HCT116 (cell line): ENCODE measurements around the gene MAP2K5. TPM values are rescaled to one million over a fixed set of nuclear protein-coding genes. Genes with fewer than 3 reads are reported as not detected.

Experiments
- ATAC-seq: fragments of 200-7000 bp; cut with Tn5 transposase; 2 replicates; pipeline ENCODE4 v1.9.1; 2020; ENCODE audit warnings: mild to moderate bottlenecking, moderate library complexity
- BruUV-seq: library from RNA; stranded (reverse); fragments of 400-500 nt; replicated peaks from 2 replicates; lab custom pipeline; 2021; lab: Mats Ljungman, UMichigan
- CTCF ChIA-PET: fragments of 300-600 bp; sonication (Branson Sonifier 250); formaldehyde crosslinking; loops from one replicate; lab custom pipeline; 2021; ENCODE audit warnings: antibody characterized with exemption; lab: Charles Lee
- POLR2A ChIA-PET: fragments of 300-600, 350-600 bp; sonication (Branson Sonifier 250); formaldehyde crosslinking; loops from one replicate; lab custom pipeline; 2021; ENCODE audit warnings: antibody characterized with exemption; lab: Charles Lee
- RAD21 ChIA-PET, 2 experiments: fragments of 300-600 bp; sonication (Branson Sonifier 250); formaldehyde crosslinking; loops; one replicate each; lab custom pipeline; 2023; ENCODE audit warnings: low total read pairs in 2 of 2; ENCODE audit not compliant: uncharacterized antibody in 2 of 2, unreplicated experiment in 2 of 2, low non-redundant PET in 1 of 2; lab: Charles Lee
- DNase-seq: peaks from one replicate; pipeline ENCODE4 v3.0.0-alpha.2; 2010; ENCODE audit warnings: low read depth, low spot score
- H2AFZ ChIP-seq: fragments of 200-600 bp; shearing (Covaris generic), sonication (generic); 2 replicates; pipeline ENCODE4 v1.6.1; 2017; ENCODE audit warnings: low read depth, mixed run types, mixed read lengths, antibody characterized with exemption, low read length; ENCODE audit not compliant: poor library complexity, severe bottlenecking
- H3K27ac ChIP-seq: 2 replicates; pipeline ENCODE4 v1.5.1; 2012; ENCODE audit warnings: low read depth, low read length
- H3K27me3 ChIP-seq: fragments of 200-600 bp; sonication (generic); 2 replicates; pipeline ENCODE4 v1.6.1; 2016; ENCODE audit warnings: mixed run types, low read length, mixed read lengths; ENCODE audit not compliant: insufficient read depth
- H3K36me3 ChIP-seq, 2 experiments: fragments of 200-500 bp in 1 of 2; fragments of 200-600 bp in 1 of 2; sonication (Bioruptor generic) in 1 of 2; sonication (generic) in 1 of 2; 2 replicates each; pipeline versions ENCODE4 v1.5.1 to v1.6.1; 2014 to 2016; ENCODE audit warnings: low read length in 2 of 2, inconsistent platforms in 1 of 2, mixed read lengths in 1 of 2, mixed run types in 1 of 2; ENCODE audit not compliant: insufficient read depth in 2 of 2, control insufficient read depth in 1 of 2
- H3K4me1 ChIP-seq, 2 experiments: fragments of 200-600 bp in 1 of 2; sonication (generic) in 1 of 2; 2 replicates each; pipeline versions ENCODE4 v1.5.1 to v1.6.1; 2012 to 2017; ENCODE audit warnings: low read length in 2 of 2, inconsistent platforms in 1 of 2, mild to moderate bottlenecking in 1 of 2, mixed read lengths in 1 of 2, mixed run types in 1 of 2, moderate library complexity in 1 of 2; ENCODE audit not compliant: insufficient read depth in 2 of 2, control insufficient read depth in 1 of 2
- H3K4me2 ChIP-seq: fragments of 200-600 bp; sonication (generic); 2 replicates; pipeline ENCODE4 v1.6.1; 2017; ENCODE audit warnings: mixed run types, low read length, mixed read lengths
- H3K4me3 ChIP-seq, 2 experiments: fragments of 200-600 bp in 1 of 2; sonication (generic) in 1 of 2; replicated peaks in 1 of 2; 2 replicates each; pipeline ENCODE4 v1.5.1; 2011 to 2016; ENCODE audit warnings: low read length in 2 of 2, control low read depth in 1 of 2, low read depth in 1 of 2, mild to moderate bottlenecking in 1 of 2, mixed read lengths in 1 of 2, mixed run types in 1 of 2
- H3K79me2 ChIP-seq: fragments of 200-600 bp; sonication (generic); 2 replicates; pipeline ENCODE4 v1.6.1; 2017; ENCODE audit warnings: mild to moderate bottlenecking, mixed run types, low read length, moderate library complexity, mixed read lengths; ENCODE audit not compliant: insufficient read depth
- H3K9ac ChIP-seq: fragments of 200-600 bp; sonication (generic); 2 replicates; pipeline ENCODE4 v1.6.1; 2016; ENCODE audit warnings: low read length, mixed read lengths
- H3K9me2 ChIP-seq: fragments of 200-600 bp; sonication (generic), shearing (Covaris generic); 2 replicates; pipeline ENCODE4 v1.6.1; 2017; ENCODE audit warnings: mixed run types, mild to moderate bottlenecking, moderate library complexity; ENCODE audit not compliant: insufficient read depth
- H3K9me3 ChIP-seq, 2 experiments: fragments of 200-500 bp in 1 of 2; fragments of 200-600 bp in 1 of 2; sonication (Bioruptor generic) in 1 of 2; sonication (generic) in 1 of 2; 2 replicates each; pipeline ENCODE4 v1.6.1; 2014 to 2017; ENCODE audit warnings: low read length in 2 of 2, mixed read lengths in 2 of 2, inconsistent platforms in 1 of 2, low read depth in 1 of 2, mild to moderate bottlenecking in 1 of 2, mixed run types in 1 of 2, moderate library complexity in 1 of 2; ENCODE audit not compliant: control insufficient read depth in 1 of 2, insufficient read depth in 1 of 2
- H4K20me1 ChIP-seq: fragments of 200-600 bp; sonication (generic), shearing (Covaris generic); 2 replicates; pipeline ENCODE4 v1.6.1; 2017; ENCODE audit warnings: mixed run types, mild to moderate bottlenecking, moderate library complexity; ENCODE audit not compliant: insufficient read depth
- ATF3 ChIP-seq: IDR thresholded peaks from 2 replicates; pipeline ENCODE4 v1.6.1; 2012
- JUND ChIP-seq: IDR thresholded peaks from 2 replicates; pipeline ENCODE4 v1.6.1; 2012
- POLR2A ChIP-seq: IDR thresholded peaks from 2 replicates; pipeline ENCODE4 v1.7.0; 2011; ENCODE audit warnings: borderline replicate concordance; ENCODE audit not compliant: insufficient read depth, insufficient read length; ENCODE audit errors: extremely low read depth
- SRF ChIP-seq: IDR thresholded peaks from 2 replicates; pipeline ENCODE4 v1.6.1; 2012; ENCODE audit warnings: low read depth
- intact Hi-C: fragments of 100-400 bp; cut with micrococcal nuclease; formaldehyde crosslinking; loops from 2 replicates; pipeline ENCODE4 v1.10.0; 2022
- total RNA-seq: library from RNA; stranded (reverse); gene quantifications from one replicate; pipeline ENCODE4 v1.2.1, GENCODE V29; 2021; ENCODE audit not compliant: unreplicated experiment

The MAP2K5 gene
- total RNA-seq, 1 experiment from 2014 or later: 15.6 TPM

DNA sequence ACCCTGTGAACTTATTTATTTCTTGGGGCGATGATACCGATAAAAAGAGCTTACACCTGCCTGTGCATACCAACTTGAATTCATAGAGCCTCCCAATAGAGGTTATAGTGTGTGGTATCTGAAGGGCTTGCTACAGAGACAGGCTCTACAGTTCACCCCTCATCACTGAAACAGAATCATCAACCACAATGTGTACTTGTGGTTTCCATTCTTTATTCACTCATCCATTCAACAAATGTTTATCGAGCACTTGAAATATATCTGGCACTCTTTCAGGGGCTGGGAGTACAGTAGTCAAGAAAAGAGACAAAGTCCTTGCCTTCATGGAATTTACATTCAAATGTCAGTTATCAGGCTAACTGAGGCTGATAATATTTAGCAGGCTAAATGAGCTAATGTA lies 148.4 kb downstream of the MAP2K5 start:
- H3K9ac ChIP-seq: no peak overlapping the region
- H3K79me2 ChIP-seq: no peaks in the 10 kb centered on the region
- BruUV-seq: no TSS peak
- no peak for DNase-seq
- no peak for ATAC-seq
- peaks cover 0 to under 1% of the 10 kb centered on the region in 2 experiments; a peak in 1 of 4 replicates for H3K9me3 ChIP-seq
- H2AFZ ChIP-seq: no peak overlapping the region
- no peak overlapping the region for H3K4me3 ChIP-seq
- no peaks in the 10 kb centered on the region for H3K9me2 ChIP-seq
- POLR2A ChIA-PET: no interaction called here
- H3K36me3 ChIP-seq: no peaks in the 10 kb centered on the region
- no peaks in the 10 kb centered on the region for H3K4me1 ChIP-seq
- intact Hi-C loops: no loop called here
- H3K4me2 ChIP-seq: no peak overlapping the region
- RAD21 ChIA-PET: no interaction called here
- CTCF ChIA-PET: no interaction called here
- no peak overlapping the region for H3K27ac ChIP-seq
- no peaks in the 10 kb centered on the region for H4K20me1 ChIP-seq
- TF ChIP-seq ATF3 (no peak), POLR2A (no peak), JUND (no peak)
- TF ChIP-seq, all 23 proteins: peak for 0
- no peaks in the 10 kb centered on the region for H3K27me3 ChIP-seq

- H4K20me1 ChIP-seq: no peaks in the 10 kb centered on the region
- no peak overlapping the region for H3K4me3 ChIP-seq
- no peaks in the 10 kb centered on the region for H3K9me2 ChIP-seq
- H3K27ac ChIP-seq: no peak overlapping the region
- H3K36me3 ChIP-seq: no peaks in the 10 kb centered on the region
- no TSS peak for BruUV-seq
- no peaks in the 10 kb centered on the region for H3K27me3 ChIP-seq
- ChIA-PET RAD21 (no interaction called here), CTCF (no interaction called here), POLR2A (no interaction called here)
- H3K9ac ChIP-seq: no peak overlapping the region
- ATAC-seq: no peak
- no peak overlapping the region for H3K4me2 ChIP-seq
- no peak for DNase-seq
- H3K79me2 ChIP-seq: no peaks in the 10 kb centered on the region
- no peak for TF ChIP-seq SRF
- no peaks in the 10 kb centered on the region for H3K9me3 ChIP-seq
- intact Hi-C loops: no loop called here
- H2AFZ ChIP-seq: no peak overlapping the region
- H3K4me1 ChIP-seq: no peaks in the 10 kb centered on the region
Measured at GRCh38 chr15:67691450-67691849, 148.9 kb downstream of the MAP2K5 start.
